ENCODE data around the gene LRRC61.
A peak's percentile ranks its signal among the peaks of the same experiment; 100 is the strongest.

Gene LRRC61

DNA sequence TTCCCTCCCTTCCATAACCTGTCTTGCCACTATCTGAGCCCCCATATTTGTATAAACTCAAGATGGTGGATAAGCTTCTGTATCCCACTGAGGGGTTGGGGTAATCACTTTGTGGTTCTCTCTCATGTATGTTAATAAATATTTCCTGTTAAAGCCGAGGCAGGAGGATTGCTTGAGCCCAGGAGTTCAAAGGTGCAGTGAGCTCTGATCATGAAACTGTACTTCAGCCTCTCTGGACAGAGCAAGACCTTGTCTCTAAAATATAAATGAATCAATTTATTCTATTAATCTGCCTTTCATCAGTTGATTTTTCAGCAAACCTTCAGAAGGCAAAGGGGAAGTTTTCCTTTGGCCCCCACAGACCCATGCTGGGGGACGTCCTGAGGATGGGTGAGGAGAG lies 20.1 kb downstream of the LRRC61 start:
- TF ChIP-seq CTCF (IDR thresholded peaks at IDR 0.05; ENCODE audit: control insufficient read depth, extremely low read depth, insufficient read depth) = no peak
- DNase-seq (ENCODE audit: low read depth) = no peak
- no peak overlapping the region for H3K4me3 ChIP-seq (ENCODE audit: low read depth, low read length)

GRCh38 chr7:150344299-150344698 lies 21.1 kb downstream of the LRRC61 start:
- no peak for DNase-seq (ENCODE audit: low read depth)
- no peak overlapping the region for H3K4me3 ChIP-seq (ENCODE audit: low read depth, low read length)
- TF ChIP-seq CTCF (IDR thresholded peaks at IDR 0.05; ENCODE audit: control insufficient read depth, extremely low read depth, insufficient read depth) = no peak

DNA sequence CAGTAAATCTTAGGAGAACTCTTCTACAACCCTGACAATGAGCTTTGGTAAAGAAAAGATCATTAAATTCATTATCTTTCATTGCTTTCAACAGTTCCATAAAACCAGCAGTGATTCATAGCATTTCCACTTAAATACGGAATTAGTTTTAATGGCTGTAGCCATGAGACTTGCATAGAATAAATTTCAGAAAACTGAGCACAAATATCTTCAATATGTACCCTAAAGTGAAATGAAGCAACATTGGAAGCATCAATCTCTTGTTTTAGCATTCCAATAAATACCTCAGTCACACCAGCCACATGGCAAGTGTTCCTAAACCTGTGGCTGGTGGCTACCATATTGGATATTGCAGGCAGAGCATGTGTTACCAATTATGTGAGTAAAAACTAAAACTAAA lies 21.9 kb downstream of the LRRC61 start:
- no peak overlapping the region for H3K4me3 ChIP-seq (ENCODE audit: low read depth, low read length)
- no peak for DNase-seq (ENCODE audit: low read depth)
- TF ChIP-seq CTCF (IDR thresholded peaks at IDR 0.05; ENCODE audit: control insufficient read depth, extremely low read depth, insufficient read depth) = no peak

GRCh38 chr7:150346922-150347321 lies 23.8 kb downstream of the LRRC61 start:
- H3K4me3 ChIP-seq (ENCODE audit: low read depth, low read length) = no peak overlapping the region
- no peak for DNase-seq (ENCODE audit: low read depth)
- TF ChIP-seq CTCF (IDR thresholded peaks at IDR 0.05; ENCODE audit: control insufficient read depth, extremely low read depth, insufficient read depth) = no peak

DNA sequence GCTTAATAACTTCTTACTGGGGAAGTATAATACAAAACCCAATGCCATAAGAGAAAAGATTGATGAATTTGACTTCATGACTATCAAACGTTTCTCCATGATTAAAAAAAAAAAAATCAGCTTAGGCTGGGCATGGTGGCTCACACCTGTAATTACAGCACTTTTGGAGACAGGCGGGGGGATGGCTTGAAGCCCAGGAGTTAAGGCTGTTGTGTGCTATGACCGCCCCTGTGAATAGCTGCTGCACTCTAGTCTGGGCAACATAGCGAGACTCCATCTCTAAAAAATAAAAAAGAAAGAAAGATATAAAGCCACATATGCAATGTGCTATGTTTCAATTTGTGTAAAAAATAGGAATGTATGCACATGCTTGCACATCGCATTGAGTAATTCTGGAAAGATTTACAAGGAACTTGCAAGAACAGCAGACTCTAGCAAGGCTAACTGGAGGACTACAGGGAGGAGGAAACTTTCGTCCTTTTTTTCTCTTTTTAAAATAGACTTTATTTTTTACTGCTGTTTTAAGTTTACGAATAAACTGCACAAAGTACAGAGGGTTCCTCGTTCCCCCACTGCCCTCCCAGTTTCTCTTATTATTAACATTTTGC lies 28.5 kb downstream of the LRRC61 start:
- no peak for TF ChIP-seq CTCF (IDR thresholded peaks at IDR 0.05; ENCODE audit: control insufficient read depth, extremely low read depth, insufficient read depth)
- H3K4me3 ChIP-seq (ENCODE audit: low read depth, low read length) = no peak overlapping the region
- DNase-seq (ENCODE audit: low read depth) = no peak

GRCh38 chr7:150355666-150356059 lies 32.5 kb downstream of the LRRC61 start:
- no peak overlapping the region for H3K4me3 ChIP-seq (ENCODE audit: low read depth, low read length)
- TF ChIP-seq CTCF (IDR thresholded peaks at IDR 0.05; ENCODE audit: control insufficient read depth, extremely low read depth, insufficient read depth) = no peak

DNA sequence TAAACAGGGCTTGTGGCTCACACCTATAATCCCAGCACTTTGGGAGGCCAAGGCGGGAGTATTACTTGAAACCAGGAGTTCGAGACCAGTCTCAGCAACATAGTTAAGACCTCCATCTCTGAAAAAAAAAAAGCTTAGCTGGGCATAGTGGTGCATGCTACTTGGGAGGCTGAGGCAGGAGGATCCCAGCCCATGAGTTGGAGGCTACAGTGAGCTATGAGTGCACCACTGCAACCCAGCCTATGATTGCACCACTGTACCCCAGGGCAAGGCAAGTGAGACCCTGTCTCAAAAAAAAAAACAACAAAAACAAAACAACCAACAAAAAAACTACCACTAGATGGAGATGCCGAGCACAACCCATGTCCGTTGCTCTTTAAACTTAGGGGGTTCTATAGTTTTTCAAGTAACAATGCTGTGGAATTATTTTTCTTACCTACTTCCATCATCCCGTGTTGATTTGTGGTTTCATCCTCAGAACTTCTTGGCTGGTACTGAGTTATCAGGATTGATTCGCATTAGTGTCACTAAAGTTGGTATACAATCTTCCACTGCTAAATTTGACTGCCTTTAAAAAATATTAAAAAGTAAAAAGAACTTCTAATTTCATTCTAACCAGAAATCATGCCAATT lies 33.2 kb downstream of the LRRC61 start:
- TF ChIP-seq CTCF (IDR thresholded peaks at IDR 0.05; ENCODE audit: control insufficient read depth, extremely low read depth, insufficient read depth) = peak; percentile 55
- H3K4me3 ChIP-seq (ENCODE audit: low read depth, low read length) = no peak overlapping the region
- DNase-seq (ENCODE audit: low read depth) = no peak

More at GRCh38 chr7:150355666-150356059, 32.5 kb downstream of the LRRC61 start:
- no peak for DNase-seq (ENCODE audit: low read depth)
